Medulla oblongata (tissue), 1 donor: Measurements from ENCODE around the gene NAGLU.

Experiments used
- DNase-seq: peaks from one replicate; pipeline ENCODE4 v3.0.0-alpha.2; 2015; ENCODE audit errors: extremely low spot score

Gene NAGLU

DNA sequence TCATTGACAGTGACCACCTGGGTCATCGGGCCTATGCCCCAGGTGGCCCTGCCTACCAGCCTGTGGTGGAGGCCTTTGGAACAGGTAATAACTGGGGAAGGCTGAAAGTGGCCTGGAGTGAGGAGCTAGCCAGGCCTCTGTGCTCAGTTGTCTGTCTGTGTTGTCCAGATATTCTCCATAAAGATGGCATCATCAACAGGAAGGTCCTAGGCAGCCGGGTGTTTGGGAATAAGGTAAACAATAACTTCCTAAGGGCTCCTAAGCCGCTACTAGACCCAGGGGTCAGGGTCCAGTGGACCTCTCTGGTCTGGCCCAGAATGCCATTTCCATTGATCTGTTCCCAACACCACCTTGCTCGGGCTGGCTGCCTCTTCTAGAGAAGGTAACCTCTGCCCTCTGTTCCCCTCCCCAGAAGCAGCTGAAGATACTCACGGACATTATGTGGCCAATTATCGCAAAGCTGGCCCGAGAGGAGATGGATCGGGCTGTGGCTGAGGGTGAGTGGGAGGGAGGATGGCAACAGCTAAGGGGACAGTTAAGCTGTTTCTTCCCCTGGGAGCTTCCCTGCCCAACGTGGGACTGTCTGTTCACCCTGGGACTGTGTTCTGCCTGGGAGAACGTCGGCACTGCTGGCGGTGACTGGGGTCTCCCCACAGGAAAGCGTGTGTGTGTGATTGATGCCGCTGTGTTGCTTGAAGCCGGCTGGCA is 28.9 kb downstream of the NAGLU start:
- DNase-seq: no peak

DNA sequence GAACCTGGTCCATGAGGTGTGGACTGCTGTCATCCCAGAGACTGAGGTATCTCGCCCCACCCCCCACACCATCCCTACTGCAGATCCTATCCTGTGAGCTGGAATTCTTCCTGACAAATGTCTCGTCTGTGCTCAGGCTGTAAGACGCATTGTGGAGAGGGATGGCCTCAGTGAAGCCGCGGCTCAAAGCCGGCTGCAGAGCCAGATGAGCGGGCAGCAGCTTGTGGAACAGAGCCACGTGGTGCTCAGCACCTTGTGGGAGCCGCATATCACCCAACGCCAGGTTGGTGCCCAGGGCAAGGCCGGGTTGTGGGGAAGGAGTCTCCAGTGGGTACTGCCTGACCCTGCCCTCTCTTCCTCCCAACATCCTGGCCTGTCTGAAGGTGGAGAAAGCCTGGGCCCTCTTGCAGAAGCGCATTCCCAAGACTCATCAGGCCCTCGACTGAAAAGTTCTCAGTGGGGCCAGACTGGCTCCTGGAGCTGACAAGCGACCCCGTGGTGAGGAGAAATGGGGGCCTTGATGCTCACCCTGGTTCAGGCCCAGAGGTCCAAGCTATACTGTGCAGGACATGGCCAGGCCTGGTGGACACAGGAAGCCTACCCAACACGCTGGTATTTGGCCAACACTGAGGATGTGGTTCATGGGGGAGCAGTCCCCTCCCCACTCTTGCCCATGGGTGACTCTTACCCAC is 29.6 kb downstream of the NAGLU start:
- no peak for DNase-seq

- no peak for DNase-seq
These were observed 30.3 kb downstream of the NAGLU start for GRCh38 chr17:42566215-42566882.

DNA sequence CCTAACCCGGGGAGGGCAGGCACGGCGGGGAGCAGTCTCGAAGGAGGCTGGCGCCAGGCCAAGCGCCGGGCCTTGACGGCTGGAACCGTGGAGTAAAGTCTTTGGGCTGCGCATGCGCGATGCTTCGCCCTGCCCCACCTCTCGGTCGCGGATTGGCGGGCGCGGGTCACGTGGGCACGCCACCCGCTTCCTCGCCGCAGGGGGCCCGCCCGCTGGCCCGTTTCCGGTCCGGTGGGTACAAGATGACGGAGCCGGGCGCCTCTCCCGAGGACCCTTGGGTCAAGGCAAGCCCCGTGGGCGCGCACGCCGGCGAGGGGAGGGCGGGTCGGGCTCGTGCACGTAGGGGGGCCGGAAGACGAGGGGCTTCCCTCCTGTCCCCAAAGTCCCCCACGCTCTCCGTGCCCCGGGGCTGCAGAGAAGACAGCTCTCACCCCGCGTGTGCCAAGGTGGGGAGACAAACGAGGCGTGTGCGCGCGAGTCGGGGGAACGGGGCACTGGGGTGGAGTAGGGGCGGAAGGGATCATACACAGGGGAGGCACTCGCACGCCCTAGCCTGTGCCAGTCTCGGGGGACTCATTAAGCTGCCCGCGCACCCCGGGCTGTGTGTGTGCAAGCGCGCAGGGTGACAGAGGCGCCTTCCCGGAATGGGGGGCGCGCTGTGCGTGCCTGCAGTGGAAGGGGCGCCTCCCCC is 31.0 kb downstream of the NAGLU start, which contains the start of gene MLX:
Gene MLX, plus strand, starts transcription at position 218 of the 691 bp plus-strand sequence. Its CDS starts 25 bp downstream, at position 243.
- peak; percentile 93 for DNase-seq

DNA sequence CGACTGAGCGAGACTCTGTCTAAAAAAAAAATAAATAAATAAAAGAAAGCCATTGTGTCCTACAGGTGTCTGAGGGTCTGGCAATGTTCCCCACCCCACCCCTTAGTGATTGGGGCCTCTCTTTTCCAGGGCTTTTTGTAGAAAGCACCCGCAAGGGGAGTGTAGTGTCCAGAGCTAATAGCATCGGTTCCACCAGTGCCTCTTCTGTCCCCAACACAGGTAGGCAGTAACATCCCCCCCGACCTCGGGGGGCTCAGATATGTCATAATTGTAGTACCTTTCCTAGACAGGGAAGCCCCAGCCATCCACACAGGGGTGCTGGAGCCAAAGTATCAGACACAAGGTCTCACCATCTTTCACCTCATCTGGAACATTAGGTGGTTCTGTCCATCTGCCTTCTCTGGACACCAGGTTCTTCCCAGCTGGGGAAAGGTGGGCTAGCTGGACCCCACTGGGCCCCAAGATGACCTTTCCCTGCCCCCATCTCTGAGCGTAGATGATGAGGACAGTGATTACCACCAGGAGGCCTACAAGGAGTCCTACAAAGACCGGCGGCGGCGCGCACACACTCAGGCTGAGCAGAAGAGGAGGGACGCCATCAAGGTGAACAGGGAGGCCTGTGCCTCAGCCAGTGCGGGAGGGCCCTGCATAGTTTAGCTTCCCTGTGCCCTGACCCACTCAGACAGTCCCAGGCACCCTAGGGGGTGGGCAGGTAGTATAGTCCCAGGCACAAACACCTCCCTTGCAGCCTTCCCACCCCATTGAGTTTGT is 32.5 kb downstream of the NAGLU start:
- no peak for DNase-seq

- no peak for DNase-seq
These were observed 35.6 kb downstream of the NAGLU start for GRCh38 chr17:42571435-42572225.

DNA sequence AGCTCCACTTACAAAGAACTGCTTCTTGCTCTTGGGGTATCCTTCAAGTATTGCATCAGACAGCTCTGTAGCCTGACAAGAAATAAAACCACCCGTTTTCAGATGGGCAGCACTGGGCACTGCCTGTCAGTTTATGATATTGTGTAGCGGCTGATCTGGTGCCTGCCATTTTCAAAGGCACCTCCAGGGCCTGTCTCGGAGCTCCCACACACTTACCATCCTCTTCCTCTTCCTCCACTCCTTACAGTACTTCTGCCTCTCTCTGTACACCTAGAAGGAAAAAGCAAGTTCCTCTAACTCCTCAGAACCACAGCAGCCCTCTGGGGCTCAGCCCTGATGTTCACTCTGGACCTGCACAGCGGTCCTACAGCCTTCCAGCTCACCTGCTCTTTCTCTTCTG is 37.1 kb downstream of the NAGLU start:
- no peak for DNase-seq

GRCh38 chr17:42574463-42574862 is 38.4 kb downstream of the NAGLU start:
- DNase-seq: no peak

- no peak for DNase-seq
These were observed 41.1 kb downstream of the NAGLU start for GRCh38 chr17:42577140-42577531.

GRCh38 chr17:42577532-42578281 is 41.7 kb downstream of the NAGLU start, which contains the start of gene PSMC3IP:
Gene PSMC3IP (minus strand): TSS chr17:42577729. CDS start chr17:42577686, 43 bp downstream.
- peak; percentile 96 for DNase-seq

DNA sequence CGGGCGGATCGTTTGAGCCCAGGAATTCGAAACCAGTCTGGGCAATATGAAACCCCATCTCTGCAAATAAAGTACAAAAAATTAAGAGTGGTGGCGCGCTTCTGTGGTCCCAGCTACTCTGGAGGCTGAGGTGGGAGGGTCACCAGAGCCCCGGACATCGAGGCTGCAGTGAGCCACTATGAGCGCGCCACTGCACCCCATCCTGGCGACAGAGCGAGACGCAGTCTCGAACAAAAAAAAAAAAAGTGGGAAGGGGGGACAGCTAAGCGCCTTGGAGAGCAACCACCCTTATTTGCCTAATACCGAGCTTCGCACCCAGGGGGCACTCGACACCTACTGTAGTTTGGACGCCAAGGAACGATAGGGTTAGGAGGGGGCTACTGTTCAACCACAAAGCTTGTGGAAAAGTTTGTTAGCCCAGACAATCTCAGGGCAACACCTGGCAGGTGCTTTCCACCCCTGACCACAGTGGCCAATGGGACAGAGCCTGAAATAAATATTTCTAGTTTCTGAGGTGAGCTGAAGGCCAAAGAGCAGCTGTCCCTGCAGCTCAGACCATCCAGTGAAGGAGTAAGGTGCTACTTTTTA is 42.3 kb downstream of the NAGLU start:
- DNase-seq: peak; percentile 79

- no peak for DNase-seq
These were observed 43.9 kb downstream of the NAGLU start for GRCh38 chr17:42579794-42580551.

DNA sequence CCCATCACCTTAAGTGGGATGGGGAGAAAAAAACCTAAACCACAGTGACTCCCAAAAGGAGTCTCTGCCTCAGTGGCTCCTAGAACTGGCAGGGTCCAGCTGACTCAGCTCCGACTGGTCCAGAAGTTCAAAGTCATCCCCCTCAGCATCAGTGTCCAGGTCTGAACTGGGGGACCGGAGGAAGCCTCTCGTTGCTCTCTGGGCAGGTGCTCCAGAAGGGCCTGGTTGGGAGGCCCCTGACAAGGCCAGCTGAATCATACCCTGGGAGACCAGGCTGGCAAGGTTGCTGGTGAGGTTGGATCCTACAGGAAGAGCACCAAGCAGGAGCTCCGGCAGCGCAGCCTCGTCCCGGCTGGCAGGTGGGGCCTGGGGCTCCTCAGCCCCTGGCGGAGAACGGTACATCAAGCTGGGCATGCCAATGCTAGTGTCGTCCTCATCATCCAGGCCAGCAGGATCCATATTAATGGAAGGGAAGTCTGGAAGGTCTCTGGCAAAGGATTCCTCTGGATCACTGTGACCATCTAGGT is 45.8 kb downstream of the NAGLU start:
- DNase-seq: no peak

GRCh38 chr17:42584880-42585279 is 48.8 kb downstream of the NAGLU start:
- no peak for DNase-seq

DNA sequence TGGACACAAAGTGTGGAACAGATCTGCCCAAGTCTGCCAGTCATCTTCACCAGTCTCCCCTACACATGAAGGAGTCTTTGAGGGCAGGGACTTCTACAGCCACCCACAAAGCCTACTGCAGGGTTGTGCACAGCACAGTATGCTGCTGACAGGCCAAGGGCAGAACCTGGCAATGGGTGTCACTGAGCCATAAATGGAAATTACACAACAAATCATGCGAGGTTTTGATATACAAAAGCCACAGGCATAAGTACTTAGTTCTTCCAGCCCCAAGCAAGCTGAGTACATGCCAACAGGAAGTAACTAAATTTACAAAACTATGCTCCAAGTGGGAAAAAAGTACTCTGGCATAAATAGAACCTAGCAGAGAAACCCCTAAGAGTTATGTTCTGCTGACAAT is 49.3 kb downstream of the NAGLU start:
- no peak for DNase-seq

DNA sequence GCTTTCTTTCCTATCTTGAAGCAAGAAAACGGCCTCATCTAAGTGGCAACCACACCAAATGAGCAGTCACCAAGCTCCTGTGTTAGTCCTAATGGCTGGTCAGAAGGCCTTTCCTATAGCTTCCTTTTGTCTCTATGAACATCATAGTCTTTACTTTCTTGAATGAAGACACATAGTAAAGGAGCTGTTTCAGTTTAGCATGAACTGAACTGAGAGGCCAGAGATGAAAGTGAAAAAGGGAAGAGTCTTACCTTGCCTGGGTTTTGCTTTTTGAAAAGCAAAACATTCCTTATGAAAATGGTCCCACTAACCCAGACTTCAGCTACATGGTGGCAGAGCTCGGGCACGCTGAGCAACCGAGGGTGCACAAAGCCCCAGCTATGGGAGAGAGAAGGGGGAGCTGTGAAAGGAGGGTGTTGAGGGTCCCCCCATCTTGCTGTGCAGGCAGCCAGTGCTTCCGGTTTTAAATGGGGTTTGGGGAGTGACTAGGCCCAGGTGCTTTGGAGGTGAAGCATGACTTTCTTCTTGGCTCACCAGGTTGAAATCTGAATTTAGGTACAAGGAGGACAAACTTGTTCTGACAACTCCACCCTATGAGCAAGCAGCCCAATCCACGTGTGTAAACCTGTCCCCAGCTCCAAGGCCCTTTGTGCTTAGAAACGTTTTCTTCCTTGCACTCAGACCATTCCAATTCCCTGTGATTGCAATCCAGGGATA is 50.6 kb downstream of the NAGLU start:
- DNase-seq: no peak

GRCh38 chr17:42590886-42591285 is 54.8 kb downstream of the NAGLU start:
- DNase-seq: no peak

DNA sequence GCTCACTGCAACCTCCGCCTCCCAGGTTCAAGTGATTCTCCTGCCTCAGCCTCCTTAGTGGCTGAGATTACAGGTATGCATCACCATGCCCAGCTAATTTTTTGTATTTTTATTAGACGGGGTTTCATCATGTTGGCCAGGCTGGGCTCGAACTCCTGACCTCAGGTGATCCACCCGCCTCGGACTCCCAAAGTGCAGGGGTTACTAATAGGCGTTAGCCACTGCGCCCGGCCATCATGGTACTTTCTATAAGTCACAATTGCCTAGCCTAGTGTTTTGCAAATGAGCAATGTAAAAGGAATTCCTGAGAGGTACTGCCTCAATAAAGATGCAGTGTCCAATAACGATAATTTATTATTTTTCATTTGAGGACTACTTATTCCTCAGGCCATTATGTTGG is 55.4 kb downstream of the NAGLU start:
- no peak for DNase-seq
